GM12874 (cell line): ENCODE results near the gene CHD6.

ENCODE experiments used
- TF ChIP-seq, protein P1 (sequence below): IDR thresholded peaks from 2 replicates; pipeline ENCODE4 v1.5.1; 2011; ENCODE audit warnings: low read depth, mild to moderate bottlenecking, control low read depth, low read length, moderate library complexity; ENCODE audit not compliant: insufficient read depth

Gene CHD6

GRCh38 chr20:41526327-41526726 lies 91.8 kb downstream of the CHD6 start:
- TF ChIP-seq, protein P1, sequence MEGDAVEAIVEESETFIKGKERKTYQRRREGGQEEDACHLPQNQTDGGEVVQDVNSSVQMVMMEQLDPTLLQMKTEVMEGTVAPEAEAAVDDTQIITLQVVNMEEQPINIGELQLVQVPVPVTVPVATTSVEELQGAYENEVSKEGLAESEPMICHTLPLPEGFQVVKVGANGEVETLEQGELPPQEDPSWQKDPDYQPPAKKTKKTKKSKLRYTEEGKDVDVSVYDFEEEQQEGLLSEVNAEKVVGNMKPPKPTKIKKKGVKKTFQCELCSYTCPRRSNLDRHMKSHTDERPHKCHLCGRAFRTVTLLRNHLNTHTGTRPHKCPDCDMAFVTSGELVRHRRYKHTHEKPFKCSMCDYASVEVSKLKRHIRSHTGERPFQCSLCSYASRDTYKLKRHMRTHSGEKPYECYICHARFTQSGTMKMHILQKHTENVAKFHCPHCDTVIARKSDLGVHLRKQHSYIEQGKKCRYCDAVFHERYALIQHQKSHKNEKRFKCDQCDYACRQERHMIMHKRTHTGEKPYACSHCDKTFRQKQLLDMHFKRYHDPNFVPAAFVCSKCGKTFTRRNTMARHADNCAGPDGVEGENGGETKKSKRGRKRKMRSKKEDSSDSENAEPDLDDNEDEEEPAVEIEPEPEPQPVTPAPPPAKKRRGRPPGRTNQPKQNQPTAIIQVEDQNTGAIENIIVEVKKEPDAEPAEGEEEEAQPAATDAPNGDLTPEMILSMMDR, result no peak

- TF ChIP-seq, protein P1, result no peak
Observed at GRCh38 chr20:41524980-41525613, 93.1 kb downstream of the CHD6 start.

DNA sequence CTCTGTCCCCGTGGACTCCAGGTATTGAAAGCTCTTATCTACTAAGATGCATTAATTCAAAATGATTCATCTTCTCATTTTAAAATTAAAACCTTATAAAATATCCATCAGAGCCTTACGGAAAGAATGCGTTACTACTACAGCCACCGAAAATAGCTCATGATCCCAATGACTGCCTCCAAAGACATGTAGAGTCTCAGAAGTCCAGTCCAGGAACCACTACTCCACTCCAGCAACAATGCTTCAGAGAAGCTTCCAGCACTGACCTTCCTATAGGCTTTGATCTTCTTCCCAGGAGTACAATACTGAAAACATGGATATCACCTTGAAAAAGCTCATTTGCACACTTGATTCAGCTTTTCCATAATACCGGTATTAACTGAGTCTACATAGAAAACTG lies 94.3 kb downstream of the CHD6 start:
- TF ChIP-seq, protein P1, result no peak

DNA sequence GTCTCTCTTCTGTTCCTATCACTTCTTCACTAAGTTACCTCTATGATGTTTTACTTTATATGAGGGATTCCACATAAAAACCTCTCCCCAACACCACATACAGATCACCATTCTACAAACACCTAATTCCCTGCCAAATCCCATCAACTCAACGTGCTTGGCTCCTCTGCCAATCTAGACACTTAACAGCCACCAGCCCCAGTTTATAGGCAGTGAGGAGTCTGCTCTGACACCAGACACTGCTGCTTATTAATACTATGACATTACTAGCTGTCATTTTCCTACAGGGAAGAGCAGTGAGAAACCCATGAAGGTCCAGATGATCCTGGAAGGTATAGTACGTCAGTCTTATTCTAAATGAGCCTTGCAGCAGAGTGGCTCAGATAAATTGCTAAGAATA lies 104.3 kb downstream of the CHD6 start:
- TF ChIP-seq, protein P1, result no peak

DNA sequence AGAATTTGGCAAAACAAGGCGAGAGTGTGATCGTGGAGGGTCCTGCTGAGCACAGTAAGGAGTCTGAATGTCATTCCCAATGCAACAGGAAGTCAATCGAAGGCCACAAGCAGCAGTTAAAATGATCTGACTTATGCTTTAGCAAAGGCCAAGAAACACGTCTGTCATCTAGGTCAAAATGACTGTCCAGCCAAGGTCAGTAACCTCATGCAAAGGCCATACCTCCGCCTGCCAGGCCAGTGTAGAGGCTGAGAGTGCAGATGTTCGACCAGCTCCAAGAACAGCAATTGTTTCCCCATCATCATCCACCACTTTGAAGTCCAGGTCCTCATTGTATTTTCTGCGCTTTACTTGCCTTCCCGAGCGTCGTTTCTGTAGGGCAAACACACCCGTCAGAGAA lies 105.6 kb downstream of the CHD6 start:
- TF ChIP-seq, protein P1, result no peak

GRCh38 chr20:41510847-41511450 lies 107.2 kb downstream of the CHD6 start:
- TF ChIP-seq, protein P1, result no peak

- TF ChIP-seq, protein P1, result no peak
Observed at GRCh38 chr20:41510224-41510623, 108.0 kb downstream of the CHD6 start.
